Adipose tissue (tissue), 3 donors: ENCODE data around the gene BNC2. TPM values are rescaled to one million over a fixed set of nuclear protein-coding genes. Genes with fewer than 3 reads are reported as not detected.

Experiments used
- H3K27ac ChIP-seq: one replicate; pipeline ENCODE4 v1.5.1; 2013; ENCODE audit warnings: low read depth, low read length
- WGBS, 3 donors: extraction: QIAGEN DNeasy Blood & Tissue Kit; methylation state at CpG; one replicate each; pipeline ENCODE4 v1.1.7; 2013; 5-methylcytosine and 5-hydroxymethylcytosine counted together
- polyA plus RNA-seq, 3 donors: library from polyadenylated mRNA; stranded (reverse); fragments of 200-250 nt; gene quantifications; one replicate each; pipeline ENCODE4 v1.2.3, GENCODE V29; 2013
- donor health status: healthy with polysubstance abuse.
- donor health status: Bipolar disorder and iron deficiency.
- donor health status: healthy.

BNC2 gene
- polyA plus RNA-seq, 3 donors = 0.28 to 3.9 (median 3.6) TPM

DNA sequence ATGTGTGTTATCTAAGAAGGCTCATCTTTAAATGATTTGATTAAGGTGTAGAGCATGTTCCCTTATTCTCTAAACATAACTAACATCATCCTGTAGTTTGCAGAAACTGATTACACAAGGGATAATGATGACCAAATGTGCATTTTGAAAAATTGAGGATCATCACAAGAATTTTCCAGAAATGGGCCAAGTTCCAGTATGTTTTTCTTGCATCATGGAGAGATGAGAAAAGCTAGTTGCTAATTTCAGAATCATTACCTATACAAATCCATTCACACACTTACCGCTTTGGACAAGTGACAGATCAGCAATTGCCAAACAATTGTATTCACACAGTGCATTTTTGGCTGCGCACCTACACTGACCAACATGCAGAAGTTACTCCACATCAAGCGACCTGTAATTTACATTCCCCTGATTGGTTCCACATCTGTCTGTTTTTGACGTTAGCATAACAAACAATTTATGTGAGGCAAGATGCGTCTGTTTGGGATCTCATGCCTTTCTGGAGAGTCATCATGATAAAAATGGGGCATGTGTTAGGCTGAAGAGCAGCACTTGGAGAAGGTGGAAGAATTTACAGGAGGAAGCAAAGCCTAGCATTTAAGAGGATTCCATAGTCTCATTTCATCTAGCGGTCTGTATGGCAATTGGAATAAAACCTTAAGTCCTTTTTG lies 2.8 kb upstream of the BNC2 start:
- no peak overlapping the region for H3K27ac ChIP-seq
- 83 to 88% (median 85%) methylated on average over 6 of the region's 6 CpGs for WGBS, 3 donors

DNA sequence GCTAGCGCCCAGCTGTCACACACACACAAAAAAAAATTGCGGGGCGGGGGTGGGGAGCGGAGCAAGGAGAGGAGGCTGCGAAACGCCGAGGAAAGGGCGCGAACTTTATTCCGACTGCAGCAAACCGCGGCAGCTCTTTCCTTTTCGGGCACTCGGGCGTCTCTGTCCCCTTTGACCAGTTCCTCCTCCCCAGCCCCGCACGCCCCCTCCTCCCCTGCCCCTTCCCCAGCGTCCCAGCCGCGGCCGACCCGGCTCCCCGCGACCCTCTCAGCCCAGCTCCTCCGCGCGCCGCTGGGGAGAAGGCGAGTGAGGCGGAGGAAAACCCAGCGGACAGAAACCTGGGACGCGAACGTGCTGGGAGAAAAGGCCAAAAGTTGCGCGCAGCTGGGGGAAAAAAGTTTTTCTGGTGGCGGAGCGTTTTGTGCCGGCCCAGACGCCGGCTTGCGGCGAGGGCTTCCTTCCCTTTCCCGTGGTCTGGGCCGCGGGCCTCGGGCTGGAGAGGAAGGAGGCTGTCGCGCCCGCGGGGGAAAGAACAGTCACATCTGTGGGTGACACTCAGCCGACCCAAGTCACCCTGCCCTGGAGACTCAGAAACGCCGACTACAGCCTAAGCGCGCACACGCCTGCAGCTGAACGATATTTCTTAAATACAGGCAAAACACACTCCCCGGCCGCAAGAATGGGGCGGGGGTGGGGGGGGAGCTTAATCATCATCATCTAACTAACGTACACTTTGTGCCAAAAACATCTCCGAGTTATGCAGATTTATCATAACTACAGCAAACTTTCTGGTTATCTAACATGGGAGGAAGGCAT lies 1.1 kb upstream of the BNC2 start:
- H3K27ac ChIP-seq = peak overlapping the region; percentile 32
- WGBS, 3 donors = 0 to 1% (median 1%) methylated on average over 52 to 60 of the region's 63 CpGs

DNA sequence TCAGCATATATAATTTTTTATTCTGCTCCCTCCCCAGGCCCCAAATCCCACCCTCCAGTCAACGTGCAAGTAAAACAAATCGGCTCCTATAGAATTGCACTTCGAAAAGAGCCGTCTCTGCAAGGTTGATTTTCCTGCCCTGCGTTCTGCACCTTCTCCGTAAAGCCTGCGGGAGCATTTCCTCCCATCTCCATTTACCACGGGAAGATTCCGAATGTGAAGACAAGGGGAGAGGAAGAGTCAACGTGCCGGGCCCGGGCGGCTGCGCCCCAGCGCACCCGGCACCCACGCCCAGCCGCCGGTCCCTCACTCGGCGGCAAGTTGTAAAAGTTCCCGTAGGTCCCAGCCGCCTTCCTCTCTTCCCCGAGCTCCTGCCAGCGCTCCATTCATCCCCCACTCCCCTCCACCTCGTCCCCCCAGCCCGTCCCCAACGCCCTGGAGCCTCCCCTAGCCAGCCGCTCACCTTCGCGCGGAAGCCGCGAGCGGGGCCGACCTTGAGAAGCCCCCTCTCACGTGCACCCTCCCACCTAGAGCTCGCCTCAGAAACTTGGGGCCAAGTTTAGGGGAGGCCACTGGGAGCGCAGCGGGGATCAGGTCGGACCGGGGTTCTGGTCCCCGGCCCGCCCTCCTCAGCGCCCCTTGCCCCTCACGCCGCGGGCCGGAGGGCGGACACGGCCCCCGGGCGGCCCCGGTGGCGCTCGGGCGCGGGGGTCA lies 431 bp downstream of the BNC2 start:
- 0 to 1% (median 1%) methylated on average over 56 to 58 of the region's 58 CpGs for WGBS, 3 donors
- no peak overlapping the region for H3K27ac ChIP-seq

DNA sequence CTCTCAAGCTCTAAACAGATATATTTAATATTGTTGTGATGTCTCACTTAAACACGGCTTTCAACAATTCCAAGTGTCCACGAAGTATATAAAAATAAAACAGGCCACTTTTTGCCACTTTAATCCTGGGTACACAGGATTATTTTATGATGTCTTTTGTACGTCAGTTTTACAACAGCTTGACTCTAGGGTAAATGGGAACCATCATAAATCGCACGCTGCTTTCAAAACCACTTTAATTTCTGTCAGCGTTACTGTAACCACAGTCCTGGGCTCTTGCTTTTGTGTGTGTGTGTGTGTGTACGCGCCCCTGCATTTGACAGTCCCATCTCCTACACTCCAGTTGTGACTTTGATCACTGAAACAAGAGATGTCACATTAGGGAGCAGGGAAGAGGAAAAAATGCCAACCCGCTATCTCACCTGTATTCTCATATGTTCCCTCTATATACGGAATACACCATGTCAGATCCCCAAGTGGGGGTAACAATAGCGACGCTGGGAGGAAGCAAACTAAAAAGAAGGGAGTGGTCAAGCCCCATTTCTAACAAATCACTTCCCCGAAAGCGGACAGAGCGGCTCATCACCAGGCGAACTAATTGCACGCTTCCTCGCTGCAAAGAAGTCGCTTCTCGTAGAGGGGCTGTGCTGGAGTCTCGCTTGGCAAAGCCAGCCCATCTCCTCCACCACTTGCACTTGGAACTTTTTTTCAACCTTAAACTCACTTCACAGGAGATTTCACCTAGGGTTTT lies 1.2 kb downstream of the BNC2 start:
- WGBS, 3 donors = 14 to 49% (median 21%) methylated on average over 21 of the region's 21 CpGs

DNA sequence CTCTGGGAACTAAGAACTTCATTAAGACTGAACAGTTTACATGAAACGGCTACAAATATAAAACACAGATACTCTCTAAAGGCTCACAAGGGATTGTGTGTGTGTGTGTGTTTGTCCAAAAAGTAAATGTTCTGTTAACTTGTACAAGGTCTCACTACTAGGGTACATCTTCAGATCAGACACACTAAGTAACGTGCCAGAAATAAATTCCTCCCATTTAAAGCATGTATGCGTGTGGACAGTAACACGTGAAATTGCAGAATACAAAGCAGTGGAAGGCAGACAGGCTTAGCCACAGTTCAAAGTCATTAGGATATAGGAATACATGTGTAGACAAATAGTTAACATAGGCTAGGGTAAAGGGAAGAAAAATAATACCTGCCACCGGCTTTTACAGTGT lies 1.8 kb downstream of the BNC2 start:
- H3K27ac ChIP-seq = no peak overlapping the region

More for the DNA sequence above, 1.2 kb downstream of the BNC2 start:
- no peak overlapping the region for H3K27ac ChIP-seq

DNA sequence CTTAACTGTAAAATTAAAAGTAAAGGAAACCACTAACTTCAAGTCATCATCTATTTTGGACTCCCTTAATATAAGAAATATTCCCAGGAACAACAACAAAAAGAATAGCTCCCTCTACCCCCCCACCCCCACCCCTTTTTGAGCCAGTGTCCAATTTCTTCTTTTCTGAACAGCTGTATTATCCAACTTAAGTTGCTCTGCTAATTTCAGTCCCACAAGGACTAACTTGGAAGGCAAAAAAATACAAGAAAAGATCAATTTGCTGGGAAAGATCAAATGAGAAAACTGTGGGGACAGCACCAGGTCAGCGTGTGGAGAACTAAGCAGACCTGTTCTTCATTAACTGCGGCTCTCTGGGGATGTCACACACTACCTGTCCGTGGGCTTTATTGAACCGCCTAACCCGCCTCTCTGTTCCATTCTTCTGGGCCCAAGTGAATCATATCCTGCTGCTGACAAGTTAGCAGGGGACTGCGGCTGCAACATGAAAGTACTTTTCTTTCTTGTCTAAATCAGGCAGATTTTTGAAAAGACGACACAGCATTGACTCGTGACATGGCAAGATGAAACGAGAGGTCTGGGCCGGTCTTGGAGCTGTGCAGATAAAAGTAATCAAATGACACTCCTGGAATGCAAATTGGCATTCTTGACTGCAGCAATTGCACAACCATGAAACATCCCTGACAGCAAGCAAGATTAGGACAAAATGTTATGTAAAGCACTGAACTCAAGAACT lies 2.7 kb downstream of the BNC2 start:
- WGBS, 3 donors = 44 to 55% (median 45%) methylated on average over 10 of the region's 10 CpGs

More for the DNA sequence above, 1.8 kb downstream of the BNC2 start:
- WGBS, 3 donors = 55 to 75% (median 57%) methylated on average over 5 of the region's 5 CpGs

DNA sequence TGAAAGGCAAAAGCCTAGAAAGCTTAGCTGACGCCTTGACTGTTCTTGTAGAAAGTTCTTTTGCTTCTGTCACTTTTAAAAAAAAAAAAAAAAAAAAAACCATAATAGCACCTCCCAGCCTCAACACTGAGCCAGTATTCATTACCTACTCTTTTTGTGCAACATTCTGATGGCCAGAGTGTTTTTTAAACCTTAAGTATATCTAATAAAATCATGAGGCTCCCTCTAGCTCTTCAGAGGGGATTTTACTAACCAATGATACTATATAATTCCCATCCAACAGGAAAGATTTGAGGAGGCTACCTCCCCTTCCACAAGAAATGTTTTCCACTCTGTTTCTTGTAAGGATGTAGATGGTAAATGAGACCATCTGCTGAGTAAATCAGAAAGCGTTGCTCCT lies 3.9 kb downstream of the BNC2 start:
- WGBS, 3 donors = 79 to 87% (median 81%) methylated on average over 2 of the region's 2 CpGs
- H3K27ac ChIP-seq = no peak overlapping the region

More for the DNA sequence above, 2.7 kb downstream of the BNC2 start:
- H3K27ac ChIP-seq = no peak overlapping the region

DNA sequence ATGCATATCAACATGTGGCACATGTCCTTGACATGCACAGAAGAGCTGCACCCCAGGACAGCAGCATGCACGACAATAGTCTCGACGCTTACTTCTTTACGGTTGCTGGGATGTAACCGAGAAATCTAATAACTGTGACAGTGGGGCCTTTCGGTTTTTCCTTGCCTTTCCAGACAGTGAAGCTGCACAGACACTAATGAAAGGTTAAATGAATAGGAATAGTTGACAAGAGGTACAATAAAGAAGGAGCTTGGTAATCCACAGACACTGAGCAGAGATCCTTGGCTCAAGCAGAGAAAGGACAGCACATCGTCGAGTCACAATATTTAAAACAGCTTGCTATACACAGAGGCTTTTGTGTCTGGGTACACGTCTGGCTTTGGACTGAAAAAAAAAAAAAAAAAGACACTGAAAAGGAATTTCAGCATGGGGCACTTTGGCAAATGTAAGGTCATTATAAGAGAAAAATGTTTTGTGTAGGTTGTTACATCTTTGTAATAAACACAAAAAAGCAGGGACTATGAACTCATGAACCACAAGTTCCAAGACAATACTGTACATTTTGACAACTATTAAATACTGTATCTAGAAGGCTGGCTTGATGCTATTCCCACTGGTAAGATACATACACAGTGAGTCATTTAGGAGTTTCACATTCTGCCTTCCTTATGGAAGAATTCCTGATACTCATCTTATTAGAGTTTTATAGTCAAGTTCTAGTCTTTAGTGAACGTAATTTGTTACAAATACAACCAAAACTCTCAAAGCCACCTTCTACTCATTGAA lies 5.6 kb downstream of the BNC2 start:
- no peak overlapping the region for H3K27ac ChIP-seq
- WGBS, 3 donors = 66 to 83% (median 72%) methylated on average over 10 of the region's 10 CpGs

DNA sequence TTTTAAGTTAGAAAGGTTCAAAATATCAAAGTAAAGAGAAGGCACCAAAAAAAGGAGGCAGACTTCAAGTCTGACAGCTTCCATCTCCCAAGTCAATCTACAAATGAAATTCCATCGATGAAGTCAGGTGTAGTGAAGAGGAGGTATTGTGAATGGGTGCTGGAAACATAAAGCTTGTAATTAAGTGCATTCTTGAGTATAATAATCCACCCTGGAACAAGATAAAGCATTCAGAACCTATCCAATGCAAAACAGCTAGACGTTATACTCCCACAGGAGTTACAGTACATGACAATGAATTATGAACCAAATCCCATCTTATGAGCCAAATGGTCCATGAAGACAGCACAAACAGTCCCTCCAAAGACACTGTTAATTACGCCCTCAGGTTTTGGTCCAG lies 22.3 kb downstream of the BNC2 start:
- no peak overlapping the region for H3K27ac ChIP-seq
- 65 to 75% (median 69%) methylated on average over 3 of the region's 3 CpGs for WGBS, 3 donors

DNA sequence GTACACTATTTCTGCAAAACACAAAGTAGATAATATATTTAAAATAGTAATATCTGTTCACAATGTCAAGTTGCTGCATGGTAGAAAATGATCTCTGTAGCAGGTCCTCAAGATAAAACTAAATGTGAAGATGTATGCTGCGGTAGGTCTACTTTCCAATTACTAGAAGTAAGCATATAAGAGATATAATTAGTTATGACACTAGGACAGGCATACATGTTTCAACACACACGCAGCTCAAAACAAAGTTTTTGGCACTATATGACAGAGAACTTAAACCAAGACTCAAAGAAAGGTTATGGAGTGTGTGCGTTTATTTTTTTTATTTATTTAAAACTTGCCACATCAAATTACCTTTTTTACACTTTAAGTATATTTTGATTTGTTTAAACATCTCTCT lies 23.5 kb downstream of the BNC2 start:
- H3K27ac ChIP-seq = no peak overlapping the region
- WGBS, 3 donors = 58 to 63% (median 61%) methylated on average over 3 of the region's 3 CpGs

DNA sequence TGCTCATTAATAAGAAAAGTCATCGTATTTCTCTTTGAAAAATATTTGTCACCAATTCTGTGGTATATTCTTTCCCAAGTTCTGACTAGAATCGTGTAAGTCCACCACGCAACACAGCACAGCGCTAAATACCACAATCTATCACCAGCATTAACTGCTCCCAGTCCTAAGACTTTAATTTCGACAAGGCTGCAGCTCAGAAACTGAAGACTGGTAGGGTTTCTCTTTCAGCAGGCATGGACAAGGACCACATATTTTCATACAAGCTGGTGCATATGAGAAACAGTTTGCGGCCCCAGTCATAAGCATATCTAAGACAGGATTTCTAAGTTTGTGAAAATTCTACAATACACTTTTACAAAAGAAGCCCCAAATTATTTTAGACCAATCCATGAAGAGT lies 24.1 kb downstream of the BNC2 start:
- WGBS, 3 donors = 88 to 92% (median 91%) methylated on average over 6 of the region's 6 CpGs
- H3K27ac ChIP-seq = no peak overlapping the region

DNA sequence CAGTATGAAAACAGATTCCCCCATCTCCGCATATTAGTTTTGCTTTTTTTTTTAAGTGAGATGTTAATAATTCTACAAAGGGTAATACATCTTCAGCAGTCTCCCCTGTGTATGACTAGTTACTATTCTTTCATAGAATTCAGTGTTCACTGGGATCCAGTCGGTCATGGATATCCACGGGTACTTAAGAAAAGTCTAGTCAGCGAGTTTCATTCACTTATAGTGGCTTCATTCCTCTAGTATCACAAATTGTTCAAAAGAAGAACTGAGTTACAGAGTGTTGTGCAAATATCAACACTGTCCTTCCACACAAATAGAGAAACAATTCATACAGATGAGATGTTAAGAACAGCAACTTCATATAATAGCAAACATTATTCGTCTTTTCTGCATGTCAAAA lies 35.7 kb downstream of the BNC2 start:
- no peak overlapping the region for H3K27ac ChIP-seq
- WGBS, 3 donors = 77 to 87% (median 84%) methylated on average over 5 of the region's 5 CpGs

DNA sequence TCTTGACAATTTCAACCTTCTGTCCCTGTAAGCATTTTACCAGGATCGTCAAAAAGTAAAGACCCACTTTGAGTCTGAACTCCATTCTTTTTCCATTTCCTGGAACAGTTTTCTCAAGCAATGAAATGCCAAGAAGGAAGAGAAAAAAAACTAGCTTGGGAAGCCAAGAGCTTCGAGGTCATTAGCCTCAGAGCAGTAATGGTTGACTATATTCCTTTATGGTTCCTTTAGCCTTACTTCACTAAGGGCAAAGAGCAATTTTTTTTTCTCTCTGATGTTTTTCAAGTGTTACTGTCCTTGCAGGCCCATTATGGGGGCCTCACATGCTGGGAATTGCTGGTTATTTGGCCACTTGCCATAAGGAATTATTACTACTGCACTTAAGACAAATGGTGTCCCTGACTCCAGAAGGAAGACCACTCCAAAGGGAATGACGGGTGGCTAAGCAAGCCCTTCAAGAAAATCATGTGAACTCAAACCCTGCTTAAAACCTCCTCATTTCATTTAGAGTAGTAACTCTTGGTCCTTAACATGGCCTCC lies 37.1 kb downstream of the BNC2 start:
- 63 to 77% (median 64%) methylated on average over 3 of the region's 3 CpGs for WGBS, 3 donors
- no peak overlapping the region for H3K27ac ChIP-seq

DNA sequence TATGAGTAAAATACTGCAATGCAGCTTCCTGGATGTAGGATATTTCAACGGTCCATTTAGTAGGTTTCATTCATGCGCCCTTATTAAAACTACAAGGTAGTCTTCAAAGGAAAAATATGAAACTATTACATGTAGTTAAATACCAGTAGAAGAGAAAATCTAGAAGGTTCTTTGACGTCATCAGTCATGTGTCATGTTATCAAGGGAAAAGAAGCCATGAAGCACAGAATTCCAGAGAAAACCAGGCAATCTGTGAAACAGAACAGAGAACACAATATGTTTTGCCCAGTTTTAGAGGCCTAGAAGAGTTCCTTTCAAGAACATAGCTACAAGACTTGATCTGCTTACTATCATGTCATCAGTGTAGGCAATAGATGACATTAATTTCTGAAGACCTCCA lies 38.4 kb downstream of the BNC2 start:
- no peak overlapping the region for H3K27ac ChIP-seq
- 87 to 91% (median 90%) methylated on average over 3 of the region's 3 CpGs for WGBS, 3 donors

DNA sequence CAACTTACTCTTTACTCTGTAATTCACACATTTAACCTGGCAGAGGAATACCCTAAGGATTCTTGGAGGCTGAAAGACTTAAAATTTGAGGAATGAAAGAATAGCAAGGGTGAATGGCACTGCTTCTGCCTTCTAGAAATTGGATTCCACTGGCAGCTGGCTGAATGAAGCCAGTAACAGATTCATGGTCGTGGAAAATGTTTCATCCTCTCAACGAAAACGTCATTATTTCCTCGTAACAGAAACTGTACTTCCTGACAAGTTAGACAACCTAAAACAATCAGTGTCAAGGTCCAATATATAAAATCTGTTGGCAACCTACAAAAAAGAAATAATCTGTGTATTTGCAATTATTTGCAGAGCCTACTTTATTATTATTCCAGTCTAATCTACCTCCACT lies 39.7 kb downstream of the BNC2 start:
- 55 to 68% (median 64%) methylated on average over 4 of the region's 4 CpGs for WGBS, 3 donors
- H3K27ac ChIP-seq = no peak overlapping the region

DNA sequence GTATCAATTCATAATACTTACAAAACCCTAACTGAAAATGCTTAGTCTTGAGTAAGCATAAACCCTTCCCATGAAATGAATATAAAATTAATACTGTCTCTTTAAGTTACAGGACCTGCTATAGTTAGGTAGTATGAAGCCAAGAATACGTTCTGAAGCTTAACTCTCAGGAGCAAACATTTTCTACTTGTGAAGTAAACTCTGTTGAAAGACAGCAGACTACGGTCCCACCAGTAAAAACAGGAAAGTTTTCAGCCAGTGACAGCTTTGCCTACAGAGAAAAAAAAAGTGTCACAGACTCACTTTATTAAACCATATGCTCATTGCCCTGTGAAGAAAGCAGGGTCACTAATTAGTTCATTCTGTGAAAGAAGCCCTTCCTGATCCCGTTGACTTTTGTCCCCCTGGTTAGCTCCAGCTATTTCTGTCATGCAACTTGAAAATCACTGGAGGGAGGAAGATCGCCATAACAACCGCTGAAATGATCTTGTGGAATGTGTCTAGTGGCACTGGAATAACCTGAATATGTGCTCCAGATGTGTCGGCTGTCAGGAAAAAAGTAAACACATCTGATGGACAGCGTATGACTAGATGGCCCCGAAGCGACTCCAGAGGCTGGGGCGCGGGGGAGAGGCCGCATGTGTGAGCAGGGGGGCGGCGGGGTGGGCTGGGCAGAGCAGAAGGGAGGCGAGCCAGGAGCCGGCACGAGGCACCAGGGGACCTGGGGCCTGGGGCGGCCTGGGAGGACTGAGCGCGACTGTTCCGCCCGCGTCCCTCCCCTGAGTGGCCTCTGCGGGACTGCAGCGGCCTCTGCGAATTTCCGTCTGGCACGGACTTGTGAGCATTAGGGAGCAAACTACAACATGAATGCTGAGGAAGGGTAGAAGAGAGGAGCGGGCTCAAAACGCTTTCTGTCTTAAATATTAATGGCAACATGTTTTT lies 41.9 kb downstream of the BNC2 start:
- no peak overlapping the region for H3K27ac ChIP-seq
- 6 to 14% (median 8%) methylated on average over 30 of the region's 30 CpGs for WGBS, 3 donors
